ENCODE measurements around the gene NPY4R2. TPM values are rescaled to one million over a fixed set of nuclear protein-coding genes. Genes with fewer than 3 reads are reported as not detected.
"Not testable (repeated sequence)": the region's sequence is repeated elsewhere in the genome, so short reads cannot be mapped to it uniquely, and the experiment has no call there.

The NPY4R2 gene
- total RNA-seq, 1 donor from 2014 or later: not detected

GRCh38 chr10:47940821-47941220, 22.4 kb downstream of the NPY4R2 start:
- peaks cover 15% of the 10 kb centered on the region for H3K4me1 Mint-ChIP-seq (ENCODE audit: low read depth)
- H3K9me3 Mint-ChIP-seq (ENCODE audit: low read depth); H3K4me3 Mint-ChIP-seq (ENCODE audit: low read depth); H3K36me3 Mint-ChIP-seq (ENCODE audit: insufficient read depth); H3K27me3 Mint-ChIP-seq; DNase-seq (ENCODE audit: low spot score, unreplicated experiment); H3K27ac Mint-ChIP-seq: not testable (repeated sequence)

- H3K9me3 Mint-ChIP-seq (ENCODE audit: low read depth); H3K4me3 Mint-ChIP-seq (ENCODE audit: low read depth); DNase-seq (ENCODE audit: low spot score, unreplicated experiment); H3K36me3 Mint-ChIP-seq (ENCODE audit: insufficient read depth); H3K27me3 Mint-ChIP-seq: not testable (repeated sequence)
- peak overlapping the region; percentile 12 for H3K27ac Mint-ChIP-seq
- peaks cover 15% of the 10 kb centered on the region for H3K4me1 Mint-ChIP-seq (ENCODE audit: low read depth)
Observed at GRCh38 chr10:47941379-47941778, 22.9 kb downstream of the NPY4R2 start.

- not testable (repeated sequence) for H3K27me3 Mint-ChIP-seq; H3K4me3 Mint-ChIP-seq (ENCODE audit: low read depth); H3K36me3 Mint-ChIP-seq (ENCODE audit: insufficient read depth); H3K9me3 Mint-ChIP-seq (ENCODE audit: low read depth); DNase-seq (ENCODE audit: low spot score, unreplicated experiment)
- Mint-ChIP-seq H3K4me1 (ENCODE audit: low read depth) (peaks cover 12% of the 10 kb centered on the region), H3K27ac (peak overlapping the region; percentile 16)
Observed at GRCh38 chr10:47942351-47943019, 24.0 kb downstream of the NPY4R2 start.

GRCh38 chr10:47943328-47943727, 24.9 kb downstream of the NPY4R2 start:
- not testable (repeated sequence) for DNase-seq (ENCODE audit: low spot score, unreplicated experiment); H3K27ac Mint-ChIP-seq; H3K9me3 Mint-ChIP-seq (ENCODE audit: low read depth); H3K36me3 Mint-ChIP-seq (ENCODE audit: insufficient read depth); H3K4me3 Mint-ChIP-seq (ENCODE audit: low read depth); H3K27me3 Mint-ChIP-seq
- H3K4me1 Mint-ChIP-seq (ENCODE audit: low read depth): peaks cover 12% of the 10 kb centered on the region

GRCh38 chr10:47947424-47947823, 29.0 kb downstream of the NPY4R2 start:
- not testable (repeated sequence) for H3K4me3 Mint-ChIP-seq (ENCODE audit: low read depth); H3K27me3 Mint-ChIP-seq; H3K9me3 Mint-ChIP-seq (ENCODE audit: low read depth); H3K27ac Mint-ChIP-seq; H3K36me3 Mint-ChIP-seq (ENCODE audit: insufficient read depth); DNase-seq (ENCODE audit: low spot score, unreplicated experiment); H3K4me1 Mint-ChIP-seq (ENCODE audit: low read depth)

- not testable (repeated sequence) for H3K27me3 Mint-ChIP-seq; DNase-seq (ENCODE audit: low spot score, unreplicated experiment); H3K4me3 Mint-ChIP-seq (ENCODE audit: low read depth); H3K4me1 Mint-ChIP-seq (ENCODE audit: low read depth); H3K27ac Mint-ChIP-seq; H3K36me3 Mint-ChIP-seq (ENCODE audit: insufficient read depth); H3K9me3 Mint-ChIP-seq (ENCODE audit: low read depth)
Observed at GRCh38 chr10:47957158-47957557, 38.7 kb downstream of the NPY4R2 start.

GRCh38 chr10:47959677-47960076, 41.2 kb downstream of the NPY4R2 start:
- not testable (repeated sequence) for H3K27ac Mint-ChIP-seq; H3K4me3 Mint-ChIP-seq (ENCODE audit: low read depth); H3K27me3 Mint-ChIP-seq; H3K4me1 Mint-ChIP-seq (ENCODE audit: low read depth); DNase-seq (ENCODE audit: low spot score, unreplicated experiment); H3K9me3 Mint-ChIP-seq (ENCODE audit: low read depth); H3K36me3 Mint-ChIP-seq (ENCODE audit: insufficient read depth)

GRCh38 chr10:47960699-47961098, 42.2 kb downstream of the NPY4R2 start:
- not testable (repeated sequence) for H3K27ac Mint-ChIP-seq; H3K4me1 Mint-ChIP-seq (ENCODE audit: low read depth); H3K36me3 Mint-ChIP-seq (ENCODE audit: insufficient read depth); H3K27me3 Mint-ChIP-seq; H3K9me3 Mint-ChIP-seq (ENCODE audit: low read depth); DNase-seq (ENCODE audit: low spot score, unreplicated experiment); H3K4me3 Mint-ChIP-seq (ENCODE audit: low read depth)

GRCh38 chr10:47962785-47963184, 44.3 kb downstream of the NPY4R2 start:
- H3K27ac Mint-ChIP-seq; H3K9me3 Mint-ChIP-seq (ENCODE audit: low read depth); H3K27me3 Mint-ChIP-seq; H3K4me1 Mint-ChIP-seq (ENCODE audit: low read depth); H3K36me3 Mint-ChIP-seq (ENCODE audit: insufficient read depth); H3K4me3 Mint-ChIP-seq (ENCODE audit: low read depth); DNase-seq (ENCODE audit: low spot score, unreplicated experiment): not testable (repeated sequence)

- H3K4me1 Mint-ChIP-seq (ENCODE audit: low read depth); H3K27ac Mint-ChIP-seq; H3K9me3 Mint-ChIP-seq (ENCODE audit: low read depth); DNase-seq (ENCODE audit: low spot score, unreplicated experiment); H3K36me3 Mint-ChIP-seq (ENCODE audit: insufficient read depth); H3K27me3 Mint-ChIP-seq; H3K4me3 Mint-ChIP-seq (ENCODE audit: low read depth): not testable (repeated sequence)
Observed at GRCh38 chr10:47964280-47965063, 46.0 kb downstream of the NPY4R2 start.

GRCh38 chr10:47968988-47969387, 50.5 kb downstream of the NPY4R2 start:
- DNase-seq (ENCODE audit: low spot score, unreplicated experiment); H3K27me3 Mint-ChIP-seq; H3K9me3 Mint-ChIP-seq (ENCODE audit: low read depth); H3K4me3 Mint-ChIP-seq (ENCODE audit: low read depth); H3K36me3 Mint-ChIP-seq (ENCODE audit: insufficient read depth); H3K27ac Mint-ChIP-seq; H3K4me1 Mint-ChIP-seq (ENCODE audit: low read depth): not testable (repeated sequence)

- not testable (repeated sequence) for H3K4me3 Mint-ChIP-seq (ENCODE audit: low read depth); H3K27ac Mint-ChIP-seq; H3K9me3 Mint-ChIP-seq (ENCODE audit: low read depth); H3K27me3 Mint-ChIP-seq; H3K4me1 Mint-ChIP-seq (ENCODE audit: low read depth); DNase-seq (ENCODE audit: low spot score, unreplicated experiment); H3K36me3 Mint-ChIP-seq (ENCODE audit: insufficient read depth)
Observed at GRCh38 chr10:47970047-47970446, 51.6 kb downstream of the NPY4R2 start.

- H3K27ac Mint-ChIP-seq; DNase-seq (ENCODE audit: low spot score, unreplicated experiment); H3K4me3 Mint-ChIP-seq (ENCODE audit: low read depth); H3K9me3 Mint-ChIP-seq (ENCODE audit: low read depth); H3K4me1 Mint-ChIP-seq (ENCODE audit: low read depth); H3K27me3 Mint-ChIP-seq; H3K36me3 Mint-ChIP-seq (ENCODE audit: insufficient read depth): not testable (repeated sequence)
Observed at GRCh38 chr10:47971598-47971997, 53.1 kb downstream of the NPY4R2 start.

Data from progenitor cell of endocrine pancreas (in vitro differentiated cells).